AG09319 (cell line): ENCODE data around the gene AGPS.
"Not testable (repeated sequence)": the region's sequence is repeated elsewhere in the genome, so short reads cannot be mapped to it uniquely, and the experiment has no call there.

Experiments
- DNase-seq: peaks from one replicate; pipeline ENCODE4 v3.0.0-alpha.2; 2010; ENCODE audit warnings: low read depth; ENCODE audit errors: extremely low read depth
- CTCF ChIP-seq: IDR thresholded peaks from 2 replicates; pipeline ENCODE4 v1.5.1; 2011; ENCODE audit warnings: low read depth, mild to moderate bottlenecking, inconsistent platforms, low read length, moderate library complexity

The AGPS gene

GRCh38 chr2:177413703-177414102 is 21.1 kb downstream of the AGPS start:
- TF ChIP-seq CTCF = no peak
- DNase-seq = no peak

- TF ChIP-seq CTCF = no peak
- DNase-seq = peak; percentile 16
These were observed 26.7 kb downstream of the AGPS start for GRCh38 chr2:177419274-177419673.

GRCh38 chr2:177422271-177422670 is 29.7 kb downstream of the AGPS start:
- DNase-seq = no peak
- TF ChIP-seq CTCF = no peak

- DNase-seq = not testable (repeated sequence)
These were observed 31.5 kb downstream of the AGPS start for GRCh38 chr2:177424120-177424519.

GRCh38 chr2:177424620-177425019 is 32.0 kb downstream of the AGPS start:
- DNase-seq = not testable (repeated sequence)

- DNase-seq = no peak
- TF ChIP-seq CTCF = no peak
These were observed 34.7 kb downstream of the AGPS start for GRCh38 chr2:177427316-177427715.

- DNase-seq = not testable (repeated sequence)
These were observed 35.4 kb downstream of the AGPS start for GRCh38 chr2:177427936-177428335.

- no peak for TF ChIP-seq CTCF
- DNase-seq = peak; percentile 73
These were observed 37.2 kb downstream of the AGPS start for GRCh38 chr2:177429688-177430325.

- DNase-seq = no peak
- no peak for TF ChIP-seq CTCF
These were observed 37.8 kb downstream of the AGPS start for GRCh38 chr2:177430411-177430810.

- not testable (repeated sequence) for DNase-seq
These were observed 38.6 kb downstream of the AGPS start for GRCh38 chr2:177431111-177431725.
